ENCODE results near the gene MTNR1A.
"Not testable (repeated sequence)": the region's sequence is repeated elsewhere in the genome, so short reads cannot be mapped to it uniquely, and the experiment has no call there.

The MTNR1A gene

DNA sequence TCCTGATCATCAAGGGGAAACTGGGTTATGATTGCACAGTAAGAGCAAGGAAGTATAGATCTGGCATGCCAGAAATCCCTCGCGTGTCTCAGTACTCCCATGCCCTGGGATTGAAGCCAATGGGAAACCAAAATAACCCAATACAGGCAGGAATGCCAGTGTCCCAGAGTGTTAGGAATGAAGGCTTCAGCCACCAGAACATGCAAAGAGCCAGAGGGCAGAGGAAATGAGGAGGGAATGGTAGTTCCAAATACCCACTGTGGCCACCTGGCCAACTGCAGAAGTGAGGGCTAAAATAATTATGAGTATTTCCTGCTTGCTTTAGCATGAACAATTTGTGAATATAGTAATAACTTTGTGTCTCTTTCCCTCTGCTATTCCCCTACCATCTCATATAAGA, 12.2 kb downstream of the MTNR1A start:
- no peaks in the 10 kb centered on the region for H3K4me1 Mint-ChIP-seq (ENCODE audit: low read depth)
- H3K9me3 Mint-ChIP-seq: peaks cover 5% of the 10 kb centered on the region
- H3K4me3 Mint-ChIP-seq: no peak overlapping the region
- no peaks in the 10 kb centered on the region for H3K27me3 Mint-ChIP-seq
- H3K27ac Mint-ChIP-seq: no peak overlapping the region
- no peaks in the 10 kb centered on the region for H3K36me3 Mint-ChIP-seq (ENCODE audit: low read depth)
- no peak for DNase-seq

- Mint-ChIP-seq H3K36me3 (ENCODE audit: low read depth) (no peaks in the 10 kb centered on the region), H3K4me3 (no peak overlapping the region), H3K27me3 (no peaks in the 10 kb centered on the region), H3K4me1 (ENCODE audit: low read depth) (no peaks in the 10 kb centered on the region), H3K27ac (no peak overlapping the region), H3K9me3 (peaks cover 2% of the 10 kb centered on the region)
- DNase-seq: no peak
Observed at GRCh38 chr4:186541801-186542200, 13.6 kb downstream of the MTNR1A start.

- Mint-ChIP-seq H3K36me3 (ENCODE audit: low read depth) (no peaks in the 10 kb centered on the region), H3K9me3 (peaks cover 7% of the 10 kb centered on the region), H3K4me1 (ENCODE audit: low read depth) (no peaks in the 10 kb centered on the region), H3K27me3 (peaks cover 2% of the 10 kb centered on the region), H3K27ac (no peak overlapping the region), H3K4me3 (no peak overlapping the region)
- no peak for DNase-seq
Observed at GRCh38 chr4:186537843-186538521, 17.4 kb downstream of the MTNR1A start.

DNA sequence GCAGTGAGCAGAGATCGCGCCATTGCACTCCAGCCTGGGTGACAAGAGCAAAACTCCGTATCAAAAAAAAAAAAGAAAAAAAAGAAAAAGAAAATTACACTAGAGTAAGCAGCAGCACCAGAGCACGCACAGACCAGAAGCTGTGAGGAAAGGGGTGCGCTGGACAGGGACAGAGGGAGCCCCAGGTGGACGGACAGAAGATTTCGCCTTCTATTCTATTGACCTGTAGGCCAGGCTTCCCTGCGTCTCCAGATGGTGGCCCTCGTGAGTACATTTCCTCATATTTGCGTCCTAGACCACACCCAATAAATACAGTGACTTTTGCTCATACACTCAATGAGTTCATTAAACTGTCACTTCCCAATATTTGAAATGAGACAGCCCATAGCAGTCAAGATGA, 19.1 kb downstream of the MTNR1A start:
- peaks cover 7% of the 10 kb centered on the region for H3K9me3 Mint-ChIP-seq
- H3K4me3 Mint-ChIP-seq: no peak overlapping the region
- peaks cover 2% of the 10 kb centered on the region for H3K27me3 Mint-ChIP-seq
- no peak for DNase-seq
- H3K4me1 Mint-ChIP-seq (ENCODE audit: low read depth): no peaks in the 10 kb centered on the region
- H3K27ac Mint-ChIP-seq: no peak overlapping the region
- no peaks in the 10 kb centered on the region for H3K36me3 Mint-ChIP-seq (ENCODE audit: low read depth)

DNA sequence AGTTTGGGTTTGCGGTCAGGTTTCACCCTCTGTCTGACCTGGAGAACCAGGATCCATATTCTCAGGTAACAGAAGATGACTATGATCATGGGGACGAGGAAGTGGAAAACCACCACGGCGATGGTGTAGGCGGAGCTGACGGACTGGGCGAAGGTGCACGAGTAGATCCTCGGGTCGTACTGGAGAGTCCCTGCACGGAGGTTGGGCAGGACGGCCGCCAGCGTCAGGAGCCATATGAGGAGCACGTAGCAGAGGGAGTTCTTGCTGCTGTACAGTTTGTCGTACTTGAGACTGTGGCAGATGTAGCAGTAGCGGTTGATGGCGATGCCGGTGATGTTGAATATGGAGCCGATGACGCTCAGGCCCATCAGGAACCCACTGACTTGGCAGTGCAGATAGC, 21.3 kb downstream of the MTNR1A start:
- no peak overlapping the region for H3K4me3 Mint-ChIP-seq
- H3K27ac Mint-ChIP-seq: no peak overlapping the region
- DNase-seq: no peak
- peaks cover 2% of the 10 kb centered on the region for H3K27me3 Mint-ChIP-seq
- H3K9me3 Mint-ChIP-seq: peaks cover 5% of the 10 kb centered on the region
- H3K4me1 Mint-ChIP-seq (ENCODE audit: low read depth): no peaks in the 10 kb centered on the region
- no peaks in the 10 kb centered on the region for H3K36me3 Mint-ChIP-seq (ENCODE audit: low read depth)

- H3K9me3 Mint-ChIP-seq; H3K27ac Mint-ChIP-seq; H3K27me3 Mint-ChIP-seq; H3K36me3 Mint-ChIP-seq (ENCODE audit: low read depth); H3K4me3 Mint-ChIP-seq; H3K4me1 Mint-ChIP-seq (ENCODE audit: low read depth); DNase-seq: not testable (repeated sequence)
Observed at GRCh38 chr4:186523927-186524326, 31.4 kb downstream of the MTNR1A start.

GRCh38 chr4:186516287-186516686, 39.1 kb downstream of the MTNR1A start:
- no peaks in the 10 kb centered on the region for H3K4me1 Mint-ChIP-seq (ENCODE audit: low read depth)
- no peaks in the 10 kb centered on the region for H3K27me3 Mint-ChIP-seq
- H3K36me3 Mint-ChIP-seq (ENCODE audit: low read depth): no peaks in the 10 kb centered on the region
- H3K4me3 Mint-ChIP-seq: no peak overlapping the region
- peaks cover 5% of the 10 kb centered on the region for H3K9me3 Mint-ChIP-seq
- H3K27ac Mint-ChIP-seq: no peak overlapping the region
- no peak for DNase-seq

- Mint-ChIP-seq H3K27me3 (no peaks in the 10 kb centered on the region), H3K4me1 (ENCODE audit: low read depth) (no peaks in the 10 kb centered on the region), H3K27ac (no peak overlapping the region), H3K4me3 (no peak overlapping the region), H3K36me3 (ENCODE audit: low read depth) (no peaks in the 10 kb centered on the region), H3K9me3 (peaks cover 2% of the 10 kb centered on the region)
- no peak for DNase-seq
Observed at GRCh38 chr4:186514271-186514950, 41.0 kb downstream of the MTNR1A start.

GRCh38 chr4:186504771-186505170, 50.6 kb downstream of the MTNR1A start:
- H3K4me3 Mint-ChIP-seq; H3K9me3 Mint-ChIP-seq; H3K36me3 Mint-ChIP-seq (ENCODE audit: low read depth); H3K27ac Mint-ChIP-seq; H3K27me3 Mint-ChIP-seq; H3K4me1 Mint-ChIP-seq (ENCODE audit: low read depth); DNase-seq: not testable (repeated sequence)

DNA sequence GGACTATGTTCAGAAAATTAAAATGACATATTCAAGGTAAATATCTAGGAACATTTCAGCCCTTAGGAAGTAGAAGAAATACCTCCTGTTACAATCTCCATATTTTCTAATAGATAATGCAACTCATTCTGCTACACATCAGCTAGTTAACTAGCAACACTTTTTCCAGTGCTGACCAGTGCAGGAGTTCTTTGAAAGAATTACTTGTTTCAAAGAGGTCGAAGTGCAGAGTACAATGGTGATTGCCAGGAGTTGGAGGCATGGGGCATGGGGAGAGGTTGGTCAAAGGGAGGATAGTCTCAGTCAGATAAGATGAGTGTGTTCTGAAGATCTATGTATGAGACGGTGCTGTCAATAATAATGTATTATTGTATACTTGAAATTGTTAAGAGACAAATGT, 53.1 kb downstream of the MTNR1A start:
- Mint-ChIP-seq H3K4me1 (ENCODE audit: low read depth) (no peaks in the 10 kb centered on the region), H3K27me3 (no peaks in the 10 kb centered on the region), H3K9me3 (peaks cover 4% of the 10 kb centered on the region), H3K36me3 (ENCODE audit: low read depth) (no peaks in the 10 kb centered on the region), H3K4me3 (no peak overlapping the region), H3K27ac (no peak overlapping the region)
- no peak for DNase-seq

DNA sequence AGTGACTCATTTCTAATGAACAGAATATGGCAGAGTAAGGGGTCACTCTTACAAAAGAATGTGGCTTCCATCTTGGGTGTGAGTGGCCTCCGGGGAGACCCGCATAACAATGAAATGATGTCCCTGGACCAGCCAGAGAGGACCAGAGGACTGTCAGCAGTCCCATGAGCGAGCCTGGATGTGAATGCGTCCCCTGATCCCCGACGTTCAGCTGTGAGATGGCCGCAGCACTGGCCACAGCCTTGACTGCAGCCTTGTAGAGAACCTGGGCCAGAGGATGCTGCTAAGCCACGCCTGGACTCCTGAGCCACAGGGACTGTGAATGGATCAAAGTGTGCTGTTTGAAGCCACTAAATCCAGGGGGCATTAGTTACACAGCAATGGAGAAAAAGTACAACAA, 53.8 kb downstream of the MTNR1A start:
- Mint-ChIP-seq H3K4me3 (no peak overlapping the region), H3K36me3 (ENCODE audit: low read depth) (no peaks in the 10 kb centered on the region), H3K27ac (no peak overlapping the region), H3K9me3 (peaks cover 4% of the 10 kb centered on the region), H3K27me3 (no peaks in the 10 kb centered on the region), H3K4me1 (ENCODE audit: low read depth) (no peaks in the 10 kb centered on the region)
- DNase-seq: no peak

DNA sequence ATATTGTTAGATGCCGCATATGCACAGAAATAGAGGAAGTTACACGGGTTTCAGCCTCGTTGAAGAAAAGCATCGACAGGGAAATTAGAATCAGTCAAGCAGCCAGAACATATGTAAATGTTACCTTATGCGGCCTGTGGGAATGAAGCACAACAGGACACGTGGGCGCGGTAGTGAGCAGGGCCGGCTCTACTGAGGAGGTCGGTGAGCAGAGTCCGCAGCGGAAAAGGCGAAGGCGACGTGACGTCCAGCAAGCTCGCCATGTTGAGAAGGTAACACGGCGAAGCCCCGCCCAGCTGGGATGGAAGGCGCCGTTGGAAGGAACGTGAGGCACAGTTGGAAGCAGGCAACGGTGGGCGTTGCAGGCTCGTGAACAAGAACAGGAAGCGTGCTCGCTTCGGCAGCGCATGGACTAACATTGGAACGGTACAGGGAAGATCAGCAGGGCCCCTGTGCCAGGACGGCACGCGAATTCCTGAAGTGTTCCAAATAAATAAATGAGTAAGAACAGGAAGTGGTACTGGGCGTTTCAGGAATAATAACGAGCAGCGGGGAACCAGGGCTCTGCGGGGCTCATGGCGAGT, 54.6 kb downstream of the MTNR1A start:
- no peaks in the 10 kb centered on the region for H3K4me1 Mint-ChIP-seq (ENCODE audit: low read depth)
- no peaks in the 10 kb centered on the region for H3K36me3 Mint-ChIP-seq (ENCODE audit: low read depth)
- no peaks in the 10 kb centered on the region for H3K27me3 Mint-ChIP-seq
- no peak overlapping the region for H3K4me3 Mint-ChIP-seq
- peaks cover 7% of the 10 kb centered on the region for H3K9me3 Mint-ChIP-seq
- H3K27ac Mint-ChIP-seq: no peak overlapping the region
- DNase-seq: no peak

DNA sequence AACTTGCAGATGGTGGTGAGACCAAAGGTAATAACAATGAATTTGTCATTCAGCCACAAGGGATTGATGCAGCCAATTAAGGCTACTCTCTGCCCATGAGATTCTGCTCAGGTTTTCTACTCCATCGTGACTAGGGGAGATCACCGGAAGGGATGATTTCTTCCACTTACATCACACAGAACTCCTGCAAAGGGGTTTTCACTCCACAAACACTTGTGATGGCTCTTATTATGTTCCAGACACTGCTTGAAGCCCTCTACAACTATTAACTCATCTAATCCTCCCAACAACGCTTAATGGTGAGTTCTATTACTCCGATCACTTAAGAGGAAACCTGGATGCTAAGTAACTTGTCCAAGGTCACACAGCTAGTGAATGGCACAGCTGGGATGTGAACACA, 55.9 kb downstream of the MTNR1A start:
- no peaks in the 10 kb centered on the region for H3K36me3 Mint-ChIP-seq (ENCODE audit: low read depth)
- peaks cover 10% of the 10 kb centered on the region for H3K9me3 Mint-ChIP-seq
- H3K4me1 Mint-ChIP-seq (ENCODE audit: low read depth): no peaks in the 10 kb centered on the region
- no peak overlapping the region for H3K4me3 Mint-ChIP-seq
- DNase-seq: no peak
- no peak overlapping the region for H3K27ac Mint-ChIP-seq
- no peaks in the 10 kb centered on the region for H3K27me3 Mint-ChIP-seq

DNA sequence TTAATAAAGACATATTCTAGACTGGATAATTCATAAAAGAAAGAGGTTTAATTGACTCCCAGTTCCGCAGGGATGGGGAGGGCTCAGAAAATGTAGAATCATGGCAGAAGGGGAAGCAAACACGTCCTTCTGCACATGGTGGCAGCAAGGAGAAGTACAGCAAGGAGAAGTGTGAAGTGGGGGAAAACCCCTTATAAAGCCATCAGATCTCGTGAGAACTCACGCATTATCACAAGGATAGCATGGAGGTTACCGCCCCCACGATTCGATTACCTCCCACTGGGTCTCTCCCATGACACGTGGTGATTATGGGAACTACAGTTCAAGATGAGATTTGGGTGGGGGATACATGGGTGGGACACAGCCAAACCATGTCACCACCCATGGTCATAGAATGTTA, 58.3 kb downstream of the MTNR1A start:
- DNase-seq: no peak
- H3K27ac Mint-ChIP-seq: no peak overlapping the region
- H3K4me1 Mint-ChIP-seq (ENCODE audit: low read depth): no peaks in the 10 kb centered on the region
- H3K36me3 Mint-ChIP-seq (ENCODE audit: low read depth): no peaks in the 10 kb centered on the region
- no peak overlapping the region for H3K4me3 Mint-ChIP-seq
- H3K9me3 Mint-ChIP-seq: peaks cover 11% of the 10 kb centered on the region
- no peaks in the 10 kb centered on the region for H3K27me3 Mint-ChIP-seq

DNA sequence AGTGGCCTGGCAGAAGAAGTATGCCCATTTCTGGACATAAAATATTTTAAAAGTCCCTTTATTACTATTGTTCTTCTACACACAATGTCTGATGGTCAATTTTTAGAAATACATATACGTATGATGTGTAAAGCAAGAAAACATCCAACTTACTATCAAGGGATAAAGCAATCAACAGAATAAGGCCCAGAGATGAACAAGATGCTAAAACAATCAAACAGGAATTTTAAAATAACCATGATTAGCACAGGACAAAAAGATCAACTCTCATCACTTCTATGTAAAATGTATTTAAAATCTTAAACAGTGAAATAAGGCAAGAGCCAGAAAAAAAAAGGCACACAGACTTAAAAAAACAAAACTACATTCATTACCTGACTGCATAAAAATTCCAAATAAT, 60.9 kb downstream of the MTNR1A start:
- H3K4me1 Mint-ChIP-seq (ENCODE audit: low read depth): no peaks in the 10 kb centered on the region
- H3K36me3 Mint-ChIP-seq (ENCODE audit: low read depth): no peaks in the 10 kb centered on the region
- H3K9me3 Mint-ChIP-seq: peaks cover 15% of the 10 kb centered on the region
- no peak for DNase-seq
- H3K27ac Mint-ChIP-seq: no peak overlapping the region
- no peaks in the 10 kb centered on the region for H3K27me3 Mint-ChIP-seq
- no peak overlapping the region for H3K4me3 Mint-ChIP-seq

Data from activated T-cell treated with anti-CD3 and anti-CD28 coated beads, Interleukin-2, amount 50 U/mL, for 24 hours (primary cell).